ENCODE measurements around the gene BAZ1B. TPM values are rescaled to one million over a fixed set of nuclear protein-coding genes. Genes with fewer than 3 reads are reported as not detected.
"Not testable (repeated sequence)": the region's sequence is repeated elsewhere in the genome, so short reads cannot be mapped to it uniquely, and the experiment has no call there.

Gene BAZ1B
- total and polyA plus RNA-seq, 9 of the 15 experiments (the other 6 are each of a cell fraction or from before 2014, with no cell fraction given) = 15.0 to 134 (median 79.5) TPM

- H3K79me2 ChIP-seq (ENCODE audit: control insufficient read depth, insufficient read depth, low read length); H3K4me3 ChIP-seq; H3K9me3 ChIP-seq (replicated peaks; ENCODE audit: control insufficient read depth, insufficient read depth, low read depth, low read length); H3K27ac ChIP-seq (ENCODE audit: extremely low read depth, low read depth, low read length); BruUV-seq (replicated peaks); H3K4me1 ChIP-seq (replicated peaks in 1 of 2; ENCODE audit: control insufficient read depth in 2 of 2, insufficient read depth in 2 of 2, low read length in 2 of 2); intact Hi-C loops (cut with micrococcal nuclease); H3K9me1 ChIP-seq (ENCODE audit: control insufficient read depth, insufficient read depth, low read length); FAIRE-seq; H2AFZ ChIP-seq (ENCODE audit: low read depth, low read length); H4K20me1 ChIP-seq (replicated peaks; ENCODE audit: control insufficient read depth, insufficient read depth, low read length); in situ Hi-C loops (cut with MboI); H3K4me2 ChIP-seq (ENCODE audit: insufficient read depth, low read length); CTCF ChIA-PET (ENCODE audit: low intra/inter-chr PET ratio); H3K9ac ChIP-seq (ENCODE audit: insufficient read depth in 1 of 2, low read depth in 2 of 2, low read length in 2 of 2); ATAC-seq; H3K27me3 ChIP-seq (ENCODE audit: control insufficient read depth in 2 of 2, insufficient read depth in 2 of 2, low read length in 2 of 2): not testable (repeated sequence)
- WGBS (ENCODE audit: insufficient coverage, low coverage, missing lambda C conversion rate) = 95% methylated on average over 7 of the region's 7 CpGs
- TF ChIP-seq MLX (CRISPR knock-in tag; conservative IDR thresholded peaks at IDR 0.05) (0 out of 4 replicates have a peak, but pooled peaks of 1 of the 2 experiments have one; percentile 22), ZNF121 (CRISPR knock-in tag; conservative IDR thresholded peaks at IDR 0.05) (peak; percentile 50; the same call in 1 of the 2 replicates)
- peak in 2 of 4 experiments; percentile 31 to 32 for DNase-seq (ENCODE audit: extremely low read depth in 1 of 4, low spot score in 3 of 4)
- POLR2A ChIA-PET = interaction anchor here (0.7 to 1.1 kb wide), 2 partner anchors 14 to 19 kb away, joined by 3 to 6 read pairs; partner anchors contain the start of gene BAZ1B
- H3K36me3 ChIP-seq (ENCODE audit: control insufficient read depth, insufficient read depth, low read length) = peaks cover 53% of the 10 kb centered on the region; the same call in 2 of the 3 replicates
Observed at GRCh38 chr7:73535918-73536317, 13.8 kb upstream of the BAZ1B start.

GRCh38 chr7:73533742-73534141 lies 11.6 kb upstream of the BAZ1B start:
- Histone ChIP-seq H3K9me3 (replicated peaks; ENCODE audit: control insufficient read depth, insufficient read depth, low read depth, low read length) (no peaks in the 10 kb centered on the region), H3K9me1 (ENCODE audit: control insufficient read depth, insufficient read depth, low read length) (no peaks in the 10 kb centered on the region), H3K9ac (ENCODE audit: insufficient read depth in 1 of 2, low read depth in 2 of 2, low read length in 2 of 2) (0 out of 4 replicates have a peak overlapping the region, but pooled peaks of 1 of the 2 experiments have one; percentile 73), H3K36me3 (ENCODE audit: control insufficient read depth, insufficient read depth, low read length) (peaks cover 36% of the 10 kb centered on the region; the same call in 2 of the 3 replicates), H3K27ac (ENCODE audit: extremely low read depth, low read depth, low read length) (no peak overlapping the region), H3K4me1 (replicated peaks in 1 of 2; ENCODE audit: control insufficient read depth in 2 of 2, insufficient read depth in 2 of 2, low read length in 2 of 2) (peaks cover 0 to 6% of the 10 kb centered on the region in 2 experiments; a peak in 2 of 5 replicates), H4K20me1 (replicated peaks; ENCODE audit: control insufficient read depth, insufficient read depth, low read length) (no peaks in the 10 kb centered on the region; the same call in 1 of the 2 replicates), H2AFZ (ENCODE audit: low read depth, low read length) (no peak overlapping the region), H3K4me2 (ENCODE audit: insufficient read depth, low read length) (no peak overlapping the region), H3K79me2 (ENCODE audit: control insufficient read depth, insufficient read depth, low read length) (no peaks in the 10 kb centered on the region), H3K27me3 (ENCODE audit: control insufficient read depth in 2 of 2, insufficient read depth in 2 of 2, low read length in 2 of 2) (no peaks in the 10 kb centered on the region), H3K4me3 (no peak overlapping the region)
- no peak for TF ChIP-seq MED1 (CRISPR knock-in tag; IDR thresholded peaks at IDR 0.05; ENCODE audit: borderline replicate concordance)
- peak; percentile 27; the same call in 1 of the 2 replicates for TF ChIP-seq EGR1 (conservative IDR thresholded peaks at IDR 0.05)
- TF ChIP-seq PHB (CRISPR knock-in tag; IDR thresholded peaks at IDR 0.05) = no peak
- no peak for TF ChIP-seq NFYB (IDR thresholded peaks at IDR 0.05; ENCODE audit: extremely low read depth, insufficient read length)
- no peak for TF ChIP-seq CCNT2 (IDR thresholded peaks at IDR 0.05; ENCODE audit: borderline replicate concordance, extremely low read depth, insufficient read length, low read depth, low read length)
- no peak for TF ChIP-seq ID3 (CRISPR knock-in tag; IDR thresholded peaks at IDR 0.05)
- no peak for TF ChIP-seq ID3 (tag; IDR thresholded peaks at IDR 0.05)
- TF ChIP-seq NFE2 (IDR thresholded peaks at IDR 0.05; ENCODE audit: low read depth) = peak; percentile 34; the same call in 1 of the 2 replicates
- TF ChIP-seq ARID1B (IDR thresholded peaks at IDR 0.05) = no peak
- TF ChIP-seq HOXB6 (CRISPR knock-in tag; IDR thresholded peaks at IDR 0.05; ENCODE audit: borderline replicate concordance) = no peak
- FAIRE-seq (peak; percentile 78), ATAC-seq (peak; percentile 45; the same call in 1 of the 3 replicates), DNase-seq (ENCODE audit: extremely low read depth in 1 of 4, low spot score in 3 of 4) (peak in 1 of 4 experiments; percentile 32)
- intact Hi-C loops (cut with micrococcal nuclease) (no loop called here), in situ Hi-C loops (cut with MboI) (no loop called here)
- WGBS (ENCODE audit: insufficient coverage, low coverage, missing lambda C conversion rate) = 52% methylated on average over 9 of the region's 9 CpGs
- no TSS peak for BruUV-seq (replicated peaks)
- CTCF ChIA-PET (ENCODE audit: low intra/inter-chr PET ratio) = no interaction called here
- POLR2A ChIA-PET = interaction anchor here (0.6 to 1.0 kb wide), 3 partner anchors 8 to 17 kb away, joined by 3 to 4 read pairs (median 4); partner anchors contain the start of gene BAZ1B
